Right renal cortex interstitium (tissue), 3 donors: Measurements from ENCODE around the gene RFC2. TPM values are rescaled to one million over a fixed set of nuclear protein-coding genes. Genes with fewer than 3 reads are reported as not detected.
"Not testable (repeated sequence)": the region's sequence is repeated elsewhere in the genome, so short reads cannot be mapped to it uniquely, and the experiment has no call there.

Experiments used
- DNase-seq, 3 donors: peaks; one replicate each; pipeline ENCODE4 v3.0.0-alpha.2; 2013; ENCODE audit warnings: low read depth in 3 of 3, low spot score in 2 of 3
- polyA plus RNA-seq, 3 donors: library from polyadenylated mRNA; unstranded; fragments of 120-200 nt; gene quantifications; one replicate each; pipeline ENCODE4 v1.2.1, GENCODE V29; 2013; ENCODE audit not compliant: insufficient read length in 3 of 3

RFC2 gene
- polyA plus RNA-seq, 3 donors = 42.7 to 50.8 (median 44.4) TPM

DNA sequence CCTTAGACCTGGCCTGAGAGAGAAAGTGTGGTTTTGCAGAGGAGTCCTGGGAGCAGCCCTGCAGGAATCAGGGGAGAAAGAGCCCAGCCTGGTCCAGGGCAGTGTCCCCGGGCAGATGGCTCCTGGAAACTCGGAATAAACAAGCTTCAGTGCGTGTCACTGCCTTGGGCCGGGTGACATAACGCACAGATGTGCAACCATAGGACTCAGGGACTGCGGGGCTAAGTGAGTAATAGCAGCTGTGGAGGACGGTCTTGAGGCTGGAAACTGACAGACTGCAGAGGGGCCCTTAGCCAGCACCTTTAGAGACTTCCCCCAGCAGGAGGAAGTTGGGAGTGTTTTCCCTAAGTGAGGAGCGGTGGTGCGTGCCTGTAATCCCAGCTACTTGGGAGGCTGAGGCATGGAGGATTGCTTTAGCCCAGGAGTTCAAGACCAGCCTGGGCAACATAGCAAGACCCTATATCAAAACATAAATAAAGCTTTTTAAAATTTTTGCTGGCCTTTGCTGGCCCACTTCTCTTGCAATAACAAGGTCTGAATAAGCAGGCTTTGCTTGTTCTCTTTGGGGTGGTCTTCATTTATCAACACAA lies 29.8 kb upstream of the RFC2 start:
- no peak for DNase-seq

DNA sequence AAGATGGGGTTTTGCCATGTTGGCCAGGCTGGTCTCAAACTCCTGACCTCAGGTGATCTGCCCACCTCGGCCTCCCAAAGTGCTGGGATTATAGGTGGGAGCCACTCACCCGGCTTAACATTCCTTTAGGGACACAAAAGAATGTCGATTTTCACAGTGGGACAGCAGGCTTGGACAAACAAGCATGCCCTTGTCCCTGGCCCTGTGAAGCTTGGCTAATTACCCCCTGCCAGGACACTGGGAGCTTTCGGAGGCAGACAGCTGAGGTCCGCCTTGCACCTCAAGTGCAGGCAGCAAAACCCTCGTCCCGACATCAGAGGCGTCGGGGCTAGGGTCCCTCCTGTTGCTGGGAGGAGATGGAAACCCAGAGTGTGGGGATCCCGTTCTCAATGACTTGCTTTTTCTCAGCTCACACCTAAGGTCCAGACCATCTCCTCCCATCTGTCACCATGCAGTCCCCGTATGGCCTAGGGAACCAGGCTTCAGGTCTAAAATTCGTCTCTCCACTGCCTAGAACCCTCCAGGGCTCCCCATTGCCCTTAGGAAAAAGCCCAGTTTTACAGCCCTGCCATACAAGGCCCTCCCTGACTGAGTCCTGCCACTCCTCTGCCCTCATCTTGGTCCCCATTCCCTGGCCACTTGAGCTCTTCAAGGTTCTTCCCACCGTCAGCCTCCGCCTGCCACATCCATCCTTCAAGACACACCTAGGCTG lies 28.7 kb upstream of the RFC2 start:
- DNase-seq = no peak

DNA sequence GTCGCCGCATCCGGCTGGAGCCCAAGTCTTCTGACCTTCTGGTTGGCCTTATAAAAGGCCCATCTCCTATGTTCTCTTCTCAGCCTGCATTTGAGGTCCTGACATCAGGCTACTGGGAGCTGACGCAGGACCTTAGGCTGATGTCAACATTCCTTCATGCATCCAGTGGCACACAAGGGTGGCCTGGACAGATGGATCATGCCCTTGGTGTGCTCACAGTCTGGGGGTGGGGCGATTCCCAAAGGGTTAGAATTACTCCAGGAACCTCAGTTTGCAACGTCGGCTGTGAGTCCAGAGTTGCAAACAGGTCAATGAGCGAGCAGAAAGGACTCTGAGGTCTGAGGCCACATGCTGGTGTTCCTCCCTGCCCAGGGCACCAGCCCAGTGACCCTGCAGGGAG lies 26.8 kb upstream of the RFC2 start:
- DNase-seq = no peak

DNA sequence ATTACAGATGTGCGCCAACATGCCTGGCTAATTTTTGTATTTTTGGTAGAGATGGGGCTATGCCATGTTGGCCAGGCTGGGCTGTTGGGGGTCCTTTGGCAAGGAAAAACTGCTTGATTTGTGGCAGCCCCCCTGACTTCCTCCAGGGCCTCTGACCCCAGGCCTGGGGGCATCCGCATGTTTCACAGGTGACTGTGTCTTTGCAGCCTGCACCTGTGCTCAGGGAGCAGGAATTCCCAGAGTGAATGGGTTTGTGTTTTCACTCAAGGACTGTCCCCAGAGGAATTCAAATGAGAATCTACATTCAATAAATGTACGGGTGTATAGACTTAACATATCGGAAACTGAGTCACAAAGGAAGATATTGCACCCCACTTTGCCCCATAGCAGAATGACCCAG lies 23.4 kb upstream of the RFC2 start:
- no peak for DNase-seq

DNA sequence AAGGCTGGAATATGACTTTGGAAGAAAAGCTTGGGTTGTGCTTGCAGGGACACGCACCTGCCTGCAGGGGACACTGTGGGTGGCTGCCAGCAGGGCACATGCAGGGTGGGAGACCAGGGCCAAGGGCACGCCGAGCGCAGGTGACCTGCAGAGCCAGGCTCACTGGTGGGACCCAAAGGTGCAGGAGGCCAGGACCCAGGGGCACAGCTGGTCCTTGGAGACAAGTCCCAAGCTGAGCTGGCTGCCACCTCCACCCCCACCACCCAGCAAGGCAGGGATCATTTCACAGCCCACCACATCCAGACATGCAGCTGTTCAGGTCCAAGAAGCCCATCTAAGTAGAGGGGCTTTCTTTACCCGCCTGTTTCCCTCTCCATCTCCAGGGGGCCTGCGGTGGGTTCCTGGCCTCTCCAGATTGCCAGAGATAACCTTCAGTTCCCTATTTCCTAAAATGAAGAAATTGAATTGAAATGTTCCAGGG lies 21.2 kb upstream of the RFC2 start:
- DNase-seq = no peak

DNA sequence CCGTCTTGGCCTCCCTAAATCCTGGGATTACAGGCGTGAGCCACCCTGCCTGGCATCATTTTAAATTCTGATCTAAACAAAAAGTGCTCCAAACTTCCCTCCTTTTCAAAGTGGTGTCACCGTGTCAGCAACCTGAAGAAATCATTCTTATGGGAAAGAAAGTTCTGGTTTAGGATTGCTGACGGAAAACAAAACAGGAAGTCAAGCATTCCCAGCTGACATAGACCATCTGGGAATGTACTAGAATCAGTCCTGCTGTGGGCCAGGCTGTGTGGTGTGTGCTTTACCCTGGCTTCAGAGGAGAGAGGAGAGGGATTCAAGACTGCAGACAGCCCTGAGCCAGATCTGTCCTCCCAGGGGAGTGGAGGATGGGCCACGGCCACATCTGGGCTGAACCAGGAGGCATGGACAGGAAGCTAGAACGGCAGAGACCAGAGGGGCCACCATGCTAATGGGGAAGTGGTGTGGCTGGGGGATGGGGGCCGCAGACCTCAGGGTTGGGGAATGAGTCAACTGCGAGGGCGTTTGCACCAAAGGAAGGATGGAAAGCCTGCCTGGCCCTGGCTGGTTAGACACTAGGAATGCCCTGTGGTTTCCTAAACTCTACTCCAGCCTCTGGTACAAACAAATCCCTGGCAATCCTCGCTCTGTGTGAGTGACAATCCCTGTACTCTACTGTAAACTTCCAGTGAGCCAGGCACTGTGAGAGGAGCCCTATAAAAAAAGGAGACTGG lies 18.3 kb upstream of the RFC2 start:
- peak in 2 of 3 donors; percentile 67 to 69 for DNase-seq

DNA sequence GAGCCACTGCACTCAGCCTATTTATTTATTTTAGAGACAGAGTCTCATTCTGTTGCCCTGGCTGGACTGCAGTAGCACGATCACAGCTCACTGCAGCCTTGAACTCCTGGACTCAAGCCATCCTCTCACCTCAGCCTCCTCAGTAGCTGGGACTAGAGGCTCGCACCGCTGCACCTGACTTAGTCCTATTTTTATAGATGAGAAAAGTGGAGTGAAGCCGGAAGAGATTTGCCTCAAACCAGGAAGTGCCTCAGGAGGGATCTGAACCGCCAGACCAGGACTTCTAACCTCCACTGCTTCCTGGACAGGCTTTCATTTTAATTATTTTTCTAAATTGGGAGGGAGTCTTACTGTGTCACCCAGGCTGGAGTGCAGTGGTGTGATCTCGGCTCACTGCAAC lies 17.5 kb upstream of the RFC2 start:
- no peak for DNase-seq

DNA sequence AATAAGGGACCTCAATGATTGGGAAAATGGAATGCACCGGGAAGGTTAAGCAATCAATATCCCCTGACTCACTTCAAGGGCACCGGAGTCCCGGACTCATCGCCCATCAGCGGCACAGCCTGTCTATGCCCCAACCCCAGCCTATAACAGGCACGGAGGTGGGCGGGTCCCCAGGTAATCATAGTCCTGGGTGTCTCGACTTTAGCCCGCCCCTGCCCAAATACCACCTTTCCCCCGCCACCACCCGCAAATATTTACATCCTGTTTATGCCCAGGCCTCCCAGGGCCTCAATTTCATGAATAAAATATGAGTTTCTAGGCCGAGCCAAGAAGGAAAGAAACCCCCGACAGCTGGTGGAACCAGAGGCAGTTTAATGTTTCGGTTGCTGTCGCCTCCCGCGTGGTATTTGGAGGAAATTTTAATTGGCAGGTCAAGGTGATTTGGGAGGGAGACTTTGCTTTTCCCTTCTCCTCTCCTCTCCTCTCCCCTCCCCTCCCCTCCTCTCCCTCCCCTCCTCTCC lies 15.6 kb upstream of the RFC2 start:
- DNase-seq = peak in 1 of 3 donors; percentile 87

DNA sequence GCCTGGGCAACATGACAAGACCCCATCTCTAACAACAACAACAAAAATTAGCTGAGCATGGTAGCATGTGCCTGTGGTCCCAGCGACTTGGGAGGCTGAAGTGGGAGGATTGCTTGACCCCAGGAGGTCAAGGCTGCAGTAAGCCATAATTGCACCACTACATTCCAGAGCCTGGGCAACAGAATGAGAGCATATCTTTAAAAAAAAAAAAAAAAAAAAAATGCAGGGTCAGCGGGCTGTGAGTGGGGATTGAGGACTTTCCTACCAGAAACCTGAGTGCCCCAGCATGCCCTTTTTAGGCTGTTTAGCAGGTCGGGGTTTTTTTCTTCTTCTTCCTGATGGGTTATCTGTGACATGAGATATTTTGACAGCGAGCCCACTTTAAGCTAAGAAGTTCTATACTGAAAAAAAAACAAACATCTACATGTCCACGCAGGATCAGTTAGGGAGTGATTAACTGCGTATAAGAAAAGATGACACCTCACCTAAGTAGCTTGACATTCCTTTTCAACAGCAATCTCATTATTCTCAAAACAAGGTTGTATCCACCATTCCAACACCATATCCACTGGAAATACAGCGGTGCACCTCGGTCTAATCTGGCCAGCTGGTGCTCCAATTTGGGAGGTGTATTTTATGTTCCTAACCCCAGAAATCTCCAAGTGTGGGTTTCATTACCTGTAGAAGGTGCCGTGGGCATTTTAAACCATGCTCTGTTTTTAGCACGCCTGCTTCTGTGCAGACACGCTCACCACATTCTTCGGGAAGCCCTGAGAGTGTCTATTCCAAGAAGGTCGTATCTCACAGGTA lies 13.8 kb upstream of the RFC2 start:
- DNase-seq = no peak

DNA sequence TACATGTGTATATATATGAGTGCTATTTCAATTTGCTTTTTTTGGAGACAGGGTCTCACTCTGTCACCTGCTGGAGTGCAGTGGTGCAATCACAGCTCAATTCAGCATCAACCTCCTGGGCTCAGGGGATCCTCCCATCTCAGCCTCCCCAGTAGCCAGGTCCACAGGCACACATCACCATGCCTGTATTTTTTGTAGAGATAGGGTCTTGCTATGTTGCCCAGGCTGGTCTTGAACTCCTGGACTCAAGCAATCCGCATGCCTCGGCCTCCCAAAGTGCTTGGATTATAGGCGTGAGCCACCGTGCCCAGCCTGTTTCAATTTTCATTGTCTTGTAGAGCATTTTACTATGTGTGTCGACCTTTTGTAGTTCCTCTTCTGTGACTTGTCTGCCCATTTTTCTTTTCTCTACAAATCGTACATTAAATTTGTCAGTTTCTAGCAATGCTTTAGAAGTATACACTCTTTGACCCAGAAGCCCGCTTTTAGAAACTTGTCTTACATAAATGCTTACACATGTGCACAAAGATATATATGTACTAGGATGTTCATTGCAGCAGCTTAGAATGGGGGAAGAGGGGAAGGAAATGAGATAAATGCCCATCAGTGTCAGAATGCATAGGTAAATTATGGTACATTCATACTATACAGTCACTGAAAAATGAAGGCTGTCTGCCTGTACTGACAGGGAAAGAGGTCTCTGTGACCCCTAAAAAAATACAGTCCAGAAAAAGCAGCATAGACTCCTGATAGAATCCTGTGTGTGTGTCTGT lies 12.2 kb upstream of the RFC2 start:
- DNase-seq = no peak

DNA sequence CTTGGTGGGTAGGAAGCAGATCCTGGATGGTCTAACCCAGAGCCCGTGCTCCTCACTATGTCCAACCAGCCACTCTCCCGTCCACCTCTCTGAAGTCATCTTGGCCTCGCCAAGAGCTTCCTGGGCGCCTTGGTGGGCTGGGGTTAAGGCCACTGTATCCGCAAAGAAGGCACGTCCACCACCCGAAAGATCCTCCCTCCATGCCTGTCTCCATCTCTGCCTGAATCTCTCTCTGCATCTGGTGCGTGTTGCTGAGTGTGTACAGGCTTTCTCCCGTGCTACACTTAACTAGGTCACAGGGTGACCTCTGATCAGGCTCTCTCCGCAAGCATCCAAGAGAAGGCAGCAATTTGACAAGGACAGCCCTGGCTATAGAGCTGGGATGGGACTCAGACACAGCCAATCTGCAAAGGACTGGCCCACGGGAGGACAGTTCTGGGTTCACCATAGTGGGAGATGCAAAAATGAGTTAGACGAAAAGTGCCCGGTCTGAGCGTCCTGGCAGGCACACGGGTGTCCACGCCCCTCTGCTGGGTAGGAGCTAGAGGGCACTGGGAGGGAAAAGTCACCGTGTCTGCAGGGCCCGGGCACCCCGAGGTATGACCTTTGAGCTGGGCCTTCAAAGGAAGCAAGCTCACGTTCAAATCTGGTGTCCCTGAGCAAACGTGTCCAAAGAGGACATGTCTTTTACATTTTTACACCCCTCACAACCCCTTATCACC lies 9.4 kb upstream of the RFC2 start:
- DNase-seq = no peak

DNA sequence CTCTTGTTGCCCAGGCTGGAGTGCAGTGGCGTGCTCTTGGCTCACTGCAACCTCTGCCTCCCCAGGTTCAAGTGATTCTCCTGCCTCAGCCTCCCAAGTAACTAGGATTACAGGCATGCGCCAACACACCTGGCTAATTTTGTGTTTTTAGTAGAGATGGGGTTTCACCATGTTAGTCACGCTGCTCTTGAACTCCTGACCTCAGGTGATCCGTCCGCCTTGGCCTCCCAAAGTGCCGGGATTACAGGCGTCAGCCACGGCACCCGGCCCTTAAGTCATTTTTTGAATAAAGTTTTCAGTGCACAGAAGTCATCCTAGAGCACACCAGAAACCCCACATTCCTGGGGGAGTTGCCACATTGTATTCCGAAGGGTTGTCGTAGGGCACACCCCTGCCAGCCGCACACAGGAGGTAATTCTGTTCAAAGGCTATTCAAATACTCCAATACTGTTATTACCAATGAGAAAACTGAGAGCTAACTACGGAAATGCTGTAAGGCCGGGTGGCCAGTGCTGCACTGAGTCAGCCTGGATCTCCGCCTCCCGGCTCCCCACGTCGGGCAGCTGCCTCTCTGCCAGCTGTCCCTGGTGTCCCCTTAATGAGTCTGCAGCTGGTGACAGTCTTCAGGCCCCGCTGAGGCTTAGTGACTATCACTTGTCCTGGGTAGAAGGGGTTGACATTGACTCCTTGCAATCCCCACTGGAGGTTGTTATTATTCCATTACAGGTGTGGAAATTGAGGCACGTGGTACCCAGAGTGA lies 8.6 kb upstream of the RFC2 start:
- DNase-seq = no peak

DNA sequence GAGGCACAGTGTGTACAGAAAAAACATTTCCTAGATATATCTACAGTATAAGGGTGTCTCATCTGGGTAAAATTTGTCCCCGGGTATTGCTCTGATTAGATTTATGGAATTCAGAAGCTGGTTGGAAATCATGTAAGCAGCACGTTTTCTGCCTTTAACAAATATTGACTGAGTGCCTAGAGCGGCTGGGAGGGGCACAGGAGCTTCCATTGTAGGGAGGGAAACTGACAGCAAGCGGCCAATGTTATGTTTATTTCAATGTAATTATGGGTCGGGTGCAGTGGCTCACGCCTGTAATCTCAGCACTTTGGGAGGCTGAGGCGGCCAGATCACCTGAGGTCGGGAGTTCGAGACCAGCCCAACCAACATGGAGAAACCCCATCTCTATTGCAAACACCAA lies 4.4 kb upstream of the RFC2 start:
- DNase-seq = no peak

DNA sequence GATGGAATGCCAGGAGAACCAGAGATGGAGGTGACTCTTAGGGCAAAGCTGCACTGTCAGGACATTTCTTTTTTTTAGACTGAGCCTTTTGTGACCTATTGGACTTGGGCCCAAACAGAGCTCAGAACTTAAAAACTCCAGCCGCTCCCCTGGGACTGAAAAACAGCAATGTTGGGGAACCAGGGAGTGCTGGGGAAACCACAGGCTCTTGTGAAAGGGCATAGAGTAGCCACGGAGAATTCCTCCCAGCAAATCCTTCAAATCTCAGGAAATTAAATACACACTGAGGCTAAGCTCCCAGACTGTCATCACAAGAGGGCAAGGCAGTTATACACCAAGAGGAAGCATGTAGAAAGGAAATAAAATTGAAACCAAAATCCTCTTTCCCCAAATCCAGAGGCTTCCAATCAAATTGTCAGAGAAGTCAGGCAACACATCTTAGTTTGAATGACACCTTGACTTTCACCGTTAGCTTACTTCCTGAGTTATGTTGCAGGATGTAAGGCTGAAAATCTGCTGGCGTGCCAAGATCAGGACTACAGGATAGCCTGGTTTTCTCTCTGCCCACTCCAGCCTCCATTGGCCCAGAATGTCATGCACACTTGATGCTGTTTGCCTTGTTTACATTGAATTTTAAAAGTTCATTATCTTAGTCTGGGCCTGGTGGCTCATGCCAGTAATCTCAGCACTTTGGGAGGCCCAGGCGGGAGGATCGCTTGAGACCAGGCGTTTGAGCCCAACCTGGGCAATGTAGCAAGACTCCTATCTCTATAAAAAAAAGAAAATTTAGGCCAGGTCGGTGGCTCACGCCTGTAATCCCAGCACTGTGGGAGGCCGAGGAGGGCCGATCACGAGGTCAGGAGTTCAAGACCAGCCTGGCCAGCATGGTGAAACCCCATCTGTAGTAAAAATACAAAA lies 2.6 kb upstream of the RFC2 start:
- no peak for DNase-seq

DNA sequence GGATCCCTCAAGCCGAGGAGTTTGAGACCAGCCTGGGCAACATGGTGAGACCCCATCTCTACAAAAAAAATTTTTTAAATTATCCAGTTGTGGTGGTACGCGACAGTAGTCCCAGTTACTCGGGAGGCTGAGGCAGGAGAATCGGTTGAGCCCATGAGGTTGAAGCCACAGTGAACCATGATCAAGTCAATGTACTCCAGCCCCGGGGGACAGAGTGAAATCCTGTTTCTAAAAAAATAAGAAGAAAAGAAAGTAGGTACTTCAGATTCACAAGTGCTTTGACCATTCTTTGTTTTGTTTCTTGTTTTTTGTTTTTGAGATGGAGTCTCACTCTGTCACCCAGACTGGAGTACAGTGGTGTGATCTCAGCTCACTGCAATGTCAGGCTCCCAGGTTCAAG lies 1.3 kb upstream of the RFC2 start:
- not testable (repeated sequence) for DNase-seq

DNA sequence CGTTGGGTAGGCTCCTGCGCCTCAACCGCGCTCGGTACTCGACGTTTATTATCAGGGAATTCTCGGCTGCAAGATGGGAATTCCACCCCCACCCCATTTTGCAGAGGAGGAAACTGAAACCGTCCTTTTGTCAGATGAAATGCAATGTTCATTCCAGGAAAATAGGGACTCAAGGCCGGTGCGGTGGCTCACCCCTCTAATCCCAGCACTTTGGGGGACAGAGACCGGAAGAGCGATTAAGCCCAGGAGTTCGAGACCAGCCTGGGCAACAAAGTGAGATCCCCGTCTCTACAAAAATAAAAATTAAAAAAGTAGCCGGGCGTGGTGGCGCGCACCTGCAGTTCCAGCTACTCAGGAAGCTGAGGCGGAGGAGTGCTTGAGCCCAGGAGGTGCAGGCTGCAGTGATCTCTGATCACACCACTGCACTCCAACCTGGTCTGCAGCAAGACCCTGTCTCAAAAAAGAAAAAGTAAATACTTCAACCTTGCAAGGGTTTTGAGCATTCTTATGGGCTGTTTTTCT lies 720 bp upstream of the RFC2 start:
- no peak for DNase-seq

DNA sequence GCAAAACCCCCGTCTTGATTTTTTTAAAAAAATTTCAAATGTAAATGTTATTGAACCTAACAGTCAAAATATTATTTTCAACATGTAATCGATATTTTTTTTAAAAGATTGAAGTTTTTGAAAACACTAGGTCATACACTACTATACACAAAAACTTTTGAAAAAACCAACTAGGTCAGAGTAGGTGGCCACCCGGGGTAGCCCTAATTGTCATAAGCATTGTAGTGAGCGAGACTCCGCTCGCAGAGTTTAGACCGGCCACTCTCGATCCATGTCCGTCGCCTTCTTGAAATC lies 417 bp downstream of the RFC2 start:
- no peak for DNase-seq

DNA sequence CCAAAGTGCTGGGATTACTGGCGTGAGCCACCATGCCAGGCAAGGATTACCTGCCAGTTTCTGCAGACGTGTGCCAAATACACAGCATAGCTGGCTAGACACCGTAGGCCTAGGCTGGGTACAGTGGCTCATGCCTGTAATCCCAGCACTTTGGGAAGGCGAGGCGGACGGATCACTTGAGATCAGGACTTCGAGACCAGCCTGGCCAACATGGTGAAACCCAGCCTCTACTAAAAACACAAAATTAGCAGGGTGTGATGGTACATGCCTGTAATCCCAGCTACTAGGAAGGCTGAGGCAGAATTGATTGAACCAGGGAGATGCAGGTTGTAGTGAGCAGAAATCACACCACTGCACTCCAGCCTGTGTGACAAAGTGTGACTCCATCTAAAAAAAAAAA lies 868 bp downstream of the RFC2 start:
- DNase-seq = no peak
